ENCODE data around the gene SLC9A8.

- no peak for TF ChIP-seq CTCF (IDR thresholded peaks at IDR 0.05)
- TF ChIP-seq POLR2A (IDR thresholded peaks at IDR 0.05) = no peak
Observed at GRCh38 chr20:49870261-49870660, 57.6 kb downstream of the SLC9A8 start.
